ENCODE data around the gene SNU13.
A peak's percentile ranks its signal among the peaks of the same experiment; 100 is the strongest.
"Not testable (repeated sequence)": the region's sequence is repeated elsewhere in the genome, so short reads cannot be mapped to it uniquely, and the experiment has no call there.

The SNU13 gene

GRCh38 chr22:41664951-41665350 is 23.7 kb downstream of the SNU13 start:
- Histone ChIP-seq H3K27ac (no peak overlapping the region), H3K36me3 (peaks cover 46 to 57% (median 52%) of the 10 kb centered on the region in 3 donors), H3K9me3 (no peaks in the 10 kb centered on the region), H3K4me3 (no peak overlapping the region), H3K27me3 (no peaks in the 10 kb centered on the region), H3K4me1 (peaks cover 0 to 14% (median 5%) of the 10 kb centered on the region in 4 donors)
- peak in 1 of 2 donors; percentile 27 for DNase-seq
- no peak for TF ChIP-seq CTCF (IDR thresholded peaks at IDR 0.05)
- intact Hi-C loops (cut with DNase I; ENCODE audit: low total_unique reads) = no loop called here

- Histone ChIP-seq H3K9me3 (no peaks in the 10 kb centered on the region), H3K27me3 (no peaks in the 10 kb centered on the region), H3K27ac (no peak overlapping the region), H3K36me3 (peaks cover 51 to 62% (median 56%) of the 10 kb centered on the region in 3 donors), H3K4me3 (no peak overlapping the region), H3K4me1 (peaks cover 0 to 14% (median 5%) of the 10 kb centered on the region in 4 donors)
- intact Hi-C loops (cut with DNase I; ENCODE audit: low total_unique reads) = no loop called here
- no peak for DNase-seq
- no peak for TF ChIP-seq CTCF (IDR thresholded peaks at IDR 0.05)
Measured at GRCh38 chr22:41664490-41664889, 24.2 kb downstream of the SNU13 start.

GRCh38 chr22:41663594-41663993 is 25.1 kb downstream of the SNU13 start:
- H3K27me3 ChIP-seq; intact Hi-C loops (cut with DNase I; ENCODE audit: low total_unique reads); H3K4me3 ChIP-seq; H3K27ac ChIP-seq; H3K9me3 ChIP-seq: not testable (repeated sequence)
- Histone ChIP-seq H3K36me3 (peaks cover 58 to 71% (median 65%) of the 10 kb centered on the region in 3 donors), H3K4me1 (peaks cover 0 to 14% (median 5%) of the 10 kb centered on the region in 4 donors)
- peak in 1 of 2 donors; percentile 29 for DNase-seq

GRCh38 chr22:41661713-41662112 is 27.0 kb downstream of the SNU13 start:
- no peak for DNase-seq
- intact Hi-C loops (cut with DNase I; ENCODE audit: low total_unique reads) = no loop called here
- H3K27me3 ChIP-seq = no peaks in the 10 kb centered on the region
- peaks cover 75 to 89% (median 84%) of the 10 kb centered on the region in 3 donors for H3K36me3 ChIP-seq
- H3K4me3 ChIP-seq = no peak overlapping the region
- no peak for TF ChIP-seq CTCF (IDR thresholded peaks at IDR 0.05)
- H3K4me1 ChIP-seq = peaks cover 0 to 5% (median 0%) of the 10 kb centered on the region in 4 donors
- no peak overlapping the region for H3K27ac ChIP-seq
- no peaks in the 10 kb centered on the region for H3K9me3 ChIP-seq

GRCh38 chr22:41661088-41661487 is 27.6 kb downstream of the SNU13 start:
- no peak overlapping the region for H3K4me3 ChIP-seq
- no peak for TF ChIP-seq CTCF (IDR thresholded peaks at IDR 0.05)
- H3K9me3 ChIP-seq = no peaks in the 10 kb centered on the region
- intact Hi-C loops (cut with DNase I; ENCODE audit: low total_unique reads) = no loop called here
- H3K4me1 ChIP-seq = no peaks in the 10 kb centered on the region
- no peaks in the 10 kb centered on the region for H3K27me3 ChIP-seq
- no peak overlapping the region for H3K27ac ChIP-seq
- DNase-seq = peak in 1 of 2 donors; percentile 5
- peaks cover 81 to 96% (median 90%) of the 10 kb centered on the region in 3 donors for H3K36me3 ChIP-seq

- intact Hi-C loops (cut with DNase I; ENCODE audit: low total_unique reads) = no loop called here
- no peak for TF ChIP-seq CTCF (IDR thresholded peaks at IDR 0.05)
- H3K9me3 ChIP-seq = no peaks in the 10 kb centered on the region
- H3K27me3 ChIP-seq = no peaks in the 10 kb centered on the region
- H3K27ac ChIP-seq = no peak overlapping the region
- H3K4me1 ChIP-seq = no peaks in the 10 kb centered on the region
- peaks cover 88 to 100% (median 97%) of the 10 kb centered on the region in 3 donors for H3K36me3 ChIP-seq
- DNase-seq = peak in 1 of 2 donors; percentile 37
- no peak overlapping the region for H3K4me3 ChIP-seq
Measured at GRCh38 chr22:41660416-41660815, 28.3 kb downstream of the SNU13 start.

Measured in tibial artery (tissue), 4 donors.